Parathyroid adenoma (tissue), 2 donors: ENCODE results near the gene APBB2.
A peak's percentile ranks its signal among the peaks of the same experiment; 100 is the strongest.

Source experiments
- H2AFZ ChIP-seq: fragments of 300-600 bp; sonication (generic); one replicate; pipeline ENCODE4 v1.7.0; 2017; ENCODE audit warnings: antibody characterized with exemption, mild to moderate bottlenecking
- H3K27ac ChIP-seq: fragments of 300-600 bp; sonication (generic); one replicate; pipeline ENCODE4 v1.7.0; 2017
- H3K27me3 ChIP-seq: fragments of 300-600 bp; sonication (generic); one replicate; pipeline ENCODE4 v1.7.0; 2017; ENCODE audit warnings: low read length; ENCODE audit not compliant: control insufficient read depth, insufficient read depth
- H3K36me3 ChIP-seq: fragments of 300-600 bp; sonication (generic); one replicate; pipeline ENCODE4 v1.7.0; 2017; ENCODE audit warnings: low read length; ENCODE audit not compliant: control insufficient read depth, insufficient read depth
- H3K4me1 ChIP-seq: fragments of 300-600 bp; sonication (generic); one replicate; pipeline ENCODE4 v1.7.0; 2017; ENCODE audit warnings: control low read depth
- H3K4me2 ChIP-seq: fragments of 300-600 bp; sonication (generic); one replicate; pipeline ENCODE4 v1.7.0; 2017; ENCODE audit warnings: low read length
- H3K4me3 ChIP-seq: fragments of 300-600 bp; sonication (generic); one replicate; pipeline ENCODE4 v1.7.0; 2017; ENCODE audit warnings: low read depth, low read length
- H3K79me2 ChIP-seq: fragments of 300-600 bp; sonication (generic); one replicate; pipeline ENCODE4 v1.7.0; 2017; ENCODE audit warnings: control low read depth
- H3K9ac ChIP-seq: fragments of 300-600 bp; sonication (generic); one replicate; pipeline ENCODE4 v1.7.0; 2017; ENCODE audit warnings: mild to moderate bottlenecking
- H3K9me3 ChIP-seq: fragments of 300-600 bp; sonication (generic); one replicate; pipeline ENCODE4 v1.7.0; 2017; ENCODE audit warnings: low read length; ENCODE audit not compliant: control insufficient read depth
- CTCF ChIP-seq: fragments of 300-600 bp; sonication (generic); IDR thresholded peaks from one replicate; pipeline ENCODE4 v1.7.0; 2017; ENCODE audit warnings: antibody characterized with exemption, mild to moderate bottlenecking
- donor health status: primary hyperparathyroidism.

Gene APBB2

GRCh38 chr4:41132055-41132683, 82.2 kb downstream of the APBB2 start:
- no peaks in the 10 kb centered on the region for H3K27me3 ChIP-seq
- no peaks in the 10 kb centered on the region for H3K9me3 ChIP-seq
- H3K27ac ChIP-seq, result no peak overlapping the region
- peaks cover 2% of the 10 kb centered on the region for H3K79me2 ChIP-seq
- peak overlapping the region; percentile 10 for H3K4me2 ChIP-seq
- no peak overlapping the region for H3K4me3 ChIP-seq
- no peak overlapping the region for H3K9ac ChIP-seq
- H2AFZ ChIP-seq, result no peak overlapping the region
- no peaks in the 10 kb centered on the region for H3K4me1 ChIP-seq
- no peak for TF ChIP-seq CTCF
- no peaks in the 10 kb centered on the region for H3K36me3 ChIP-seq

DNA sequence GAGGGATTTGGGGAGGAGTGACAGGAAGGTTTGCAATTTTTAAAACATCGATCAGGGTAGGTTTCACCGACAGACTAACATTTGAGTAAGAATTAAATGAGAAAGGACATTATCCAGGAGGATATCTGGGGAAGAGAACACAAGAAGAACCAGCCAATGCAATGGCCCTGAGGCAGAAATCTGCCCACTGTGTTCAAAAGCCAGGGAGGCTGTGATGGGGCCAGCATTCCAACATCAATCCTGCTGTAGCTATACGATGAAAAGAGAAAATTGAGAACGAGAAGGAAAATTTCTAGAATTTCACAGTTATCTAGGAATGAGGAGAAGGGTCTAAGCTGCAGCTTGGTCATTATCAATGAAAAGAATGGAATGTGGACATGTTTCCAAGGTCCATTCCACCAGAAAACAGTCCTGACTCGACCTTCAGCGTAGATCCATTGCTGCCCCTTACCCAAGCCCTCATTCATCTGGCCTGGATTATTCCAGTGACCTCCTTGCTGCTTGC, 84.4 kb downstream of the APBB2 start:
- Histone ChIP-seq H3K79me2 (peaks cover 2% of the 10 kb centered on the region), H2AFZ (no peak overlapping the region), H3K4me1 (no peaks in the 10 kb centered on the region), H3K36me3 (no peaks in the 10 kb centered on the region), H3K9ac (no peak overlapping the region), H3K9me3 (no peaks in the 10 kb centered on the region), H3K4me3 (no peak overlapping the region), H3K4me2 (no peak overlapping the region), H3K27ac (no peak overlapping the region), H3K27me3 (no peaks in the 10 kb centered on the region)
- TF ChIP-seq CTCF, result no peak

DNA sequence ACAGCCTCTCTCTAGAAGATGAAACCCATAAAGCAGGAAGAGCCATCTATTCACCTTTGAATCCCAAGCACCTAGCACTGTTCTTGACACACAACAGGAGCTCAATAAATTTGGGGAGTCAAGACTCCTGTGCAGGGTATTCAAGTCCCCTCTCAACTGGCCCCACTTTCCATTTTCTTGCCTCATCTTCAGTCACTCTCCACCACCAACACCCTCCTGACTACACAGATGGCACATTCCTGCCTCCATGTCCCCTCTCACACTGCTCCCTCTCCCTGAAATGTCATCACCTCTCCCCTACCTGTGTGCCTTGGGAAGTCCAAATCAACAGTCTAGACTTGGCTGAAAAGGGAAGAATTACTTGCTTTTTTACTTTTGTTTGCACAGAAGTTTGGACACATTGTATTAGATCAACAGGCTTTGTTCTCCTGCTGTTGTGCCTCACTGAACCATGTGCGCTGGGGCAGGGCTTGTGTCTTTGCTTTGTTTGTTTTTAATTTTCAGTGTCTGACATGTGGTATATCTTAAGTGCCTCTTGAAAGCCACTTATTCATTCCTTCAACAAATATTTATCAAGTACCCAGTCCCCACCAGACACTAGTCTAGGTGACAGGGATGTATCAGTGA, 85.1 kb downstream of the APBB2 start:
- Histone ChIP-seq H2AFZ (no peak overlapping the region), H3K79me2 (peaks cover 2% of the 10 kb centered on the region), H3K27ac (no peak overlapping the region), H3K4me3 (no peak overlapping the region), H3K4me1 (no peaks in the 10 kb centered on the region), H3K9me3 (no peaks in the 10 kb centered on the region), H3K9ac (no peak overlapping the region), H3K27me3 (no peaks in the 10 kb centered on the region), H3K4me2 (no peak overlapping the region), H3K36me3 (no peaks in the 10 kb centered on the region)
- TF ChIP-seq CTCF, result no peak

GRCh38 chr4:41125558-41126311, 88.6 kb downstream of the APBB2 start:
- TF ChIP-seq CTCF, result no peak
- Histone ChIP-seq H3K9ac (no peak overlapping the region), H3K4me2 (no peak overlapping the region), H3K4me1 (no peaks in the 10 kb centered on the region), H3K4me3 (no peak overlapping the region), H3K9me3 (no peaks in the 10 kb centered on the region), H3K27me3 (no peaks in the 10 kb centered on the region), H3K79me2 (peaks cover 2% of the 10 kb centered on the region), H3K36me3 (no peaks in the 10 kb centered on the region), H3K27ac (no peak overlapping the region), H2AFZ (no peak overlapping the region)
